CD14-positive monocyte (primary cell): ENCODE data around the gene RNF26. TPM values are rescaled to one million over a fixed set of nuclear protein-coding genes. Genes with fewer than 3 reads are reported as not detected.

ENCODE experiments used
- DNase-seq, 3 donors: peaks; one replicate each; pipeline ENCODE4 v3.0.0-alpha.2; 2011 to 2022
- H2AFZ ChIP-seq: 2 replicates; pipeline ENCODE4 v1.6.0; 2012; ENCODE audit warnings: mild to moderate bottlenecking, low read depth, low read length, inconsistent platforms; ENCODE audit not compliant: insufficient read depth, poor library complexity, severe bottlenecking
- H3K27ac ChIP-seq, 2 donors: 1 replicate in 1 of 2; 2 replicates in 1 of 2; pipeline ENCODE4 v1.5.1; 2012 to 2013; ENCODE audit warnings: low read length in 2 of 2, control low read depth in 1 of 2, inconsistent platforms in 1 of 2, low read depth in 1 of 2, mild to moderate bottlenecking in 1 of 2
- H3K27me3 ChIP-seq, 2 donors: one replicate each; pipeline versions ENCODE4 v1.6.0 to v1.6.1; 2011 to 2013; ENCODE audit warnings: low read length in 2 of 2; ENCODE audit not compliant: control insufficient read depth in 2 of 2, insufficient read depth in 2 of 2
- H3K36me3 ChIP-seq, 2 donors: replicated peaks in 1 of 2; 1 replicate in 1 of 2; 2 replicates in 1 of 2; pipeline versions ENCODE4 v1.5.1 to v1.6.1; 2012 to 2013; ENCODE audit warnings: low read length in 2 of 2, control low read depth in 1 of 2, inconsistent platforms in 1 of 2, mild to moderate bottlenecking in 1 of 2; ENCODE audit not compliant: insufficient read depth in 2 of 2, control insufficient read depth in 1 of 2
- H3K4me1 ChIP-seq, 2 donors: 1 replicate in 1 of 2; 2 replicates in 1 of 2; pipeline versions ENCODE4 v1.5.1 to v1.6.1; 2012 to 2013; ENCODE audit warnings: low read length in 2 of 2, control low read depth in 1 of 2, inconsistent platforms in 1 of 2, mild to moderate bottlenecking in 1 of 2, moderate library complexity in 1 of 2; ENCODE audit not compliant: insufficient read depth in 2 of 2, control insufficient read depth in 1 of 2
- H3K4me2 ChIP-seq: replicated peaks from 2 replicates; pipeline ENCODE3; 2012; ENCODE audit warnings: low read length, moderate library complexity, mild to moderate bottlenecking; ENCODE audit not compliant: poor library complexity, severe bottlenecking; ENCODE audit errors: extremely low read depth
- H3K4me3 ChIP-seq, 3 experiments: fragments of 200-600 bp in 1 of 3; sonication (generic) in 1 of 3; replicated peaks in 1 of 3; 1 replicate in 2 of 3; 2 replicates in 1 of 3; pipeline ENCODE4 v1.5.1; 2011 to 2013; ENCODE audit warnings: low read length in 3 of 3, mild to moderate bottlenecking in 3 of 3, control low read depth in 2 of 3, low read depth in 2 of 3, inconsistent platforms in 1 of 3, moderate library complexity in 1 of 3
- H3K79me2 ChIP-seq: 2 replicates; pipeline ENCODE4 v1.6.0; 2012; ENCODE audit warnings: mild to moderate bottlenecking, control low read depth, inconsistent platforms, low read length, moderate library complexity; ENCODE audit not compliant: insufficient read depth
- H3K9ac ChIP-seq: 2 replicates; pipeline ENCODE4 v1.6.0; 2017; ENCODE audit warnings: low read length, mild to moderate bottlenecking; ENCODE audit not compliant: insufficient read depth, poor library complexity, severe bottlenecking
- H3K9me3 ChIP-seq, 2 donors: replicated peaks in 1 of 2; 1 replicate in 1 of 2; 2 replicates in 1 of 2; pipeline versions ENCODE4 v1.5.1 to v1.6.1; 2012 to 2013; ENCODE audit warnings: low read length in 2 of 2, control low read depth in 1 of 2; ENCODE audit not compliant: control insufficient read depth in 1 of 2, insufficient read depth in 1 of 2
- H4K20me1 ChIP-seq: 2 replicates; pipeline ENCODE4 v1.6.0; 2012; ENCODE audit warnings: mild to moderate bottlenecking, low read length, control low read depth, moderate library complexity; ENCODE audit not compliant: insufficient read depth
- H3K27ac Mint-ChIP-seq, 7 donors: one replicate each; pipeline ENCODE4 v1.8.0; 2020; ENCODE audit warnings: mild to moderate bottlenecking in 7 of 7, mixed read lengths in 7 of 7, moderate library complexity in 6 of 7, inconsistent platforms in 2 of 7
- H3K27me3 Mint-ChIP-seq, 3 donors: one replicate each; pipeline ENCODE4 v1.8.0; 2021 to 2022; ENCODE audit warnings: low read depth in 3 of 3, mild to moderate bottlenecking in 3 of 3, mixed read lengths in 3 of 3, moderate library complexity in 3 of 3, inconsistent platforms in 1 of 3
- H3K36me3 Mint-ChIP-seq, 2 donors: one replicate each; pipeline ENCODE4 v1.8.0; 2020; ENCODE audit warnings: mixed read lengths in 2 of 2, inconsistent platforms in 1 of 2, mild to moderate bottlenecking in 1 of 2
- H3K4me1 Mint-ChIP-seq: one replicate; pipeline ENCODE4 v1.8.0; 2020; ENCODE audit warnings: mild to moderate bottlenecking, mixed read lengths
- H3K4me3 Mint-ChIP-seq, 2 donors: one replicate each; pipeline ENCODE4 v1.8.0; 2020; ENCODE audit warnings: mild to moderate bottlenecking in 2 of 2, mixed read lengths in 2 of 2, moderate library complexity in 1 of 2
- H3K9me3 Mint-ChIP-seq, 7 donors: one replicate each; pipeline ENCODE4 v1.8.0; 2020 to 2022; ENCODE audit warnings: mixed read lengths in 7 of 7, mild to moderate bottlenecking in 6 of 7, moderate library complexity in 6 of 7, inconsistent platforms in 2 of 7
- WGBS: methylation state at CpG from one replicate; pipeline ENCODE4 v1.1.5; 2013; ENCODE audit warnings: missing lambda C conversion rate; ENCODE audit not compliant: insufficient coverage; 5-methylcytosine and 5-hydroxymethylcytosine counted together
- intact Hi-C, 2 donors: fragments of 100-400 bp; cut with micrococcal nuclease; formaldehyde crosslinking; loops; one replicate each; pipeline versions ENCODE4 v1.15.0 to v1.15.1; 2023
- polyA plus RNA-seq, 3 donors: library from polyadenylated mRNA; depleted of rRNA in 1 of 3; unstranded in 2 of 3; stranded (reverse) in 1 of 3; fragments of 300-500 nt in 2 of 3; fragments of >200 nt in 1 of 3; fragmentation: Illumina TruSeq in 2 of 3; gene quantifications; 1 replicate in 2 of 3; 2 replicates in 1 of 3; pipeline ENCODE4 v1.2.3, GENCODE V29; 2012 to 2021
- TF ChIP-seq, protein P1 (sequence below): fragments of 200-600 bp; IDR thresholded peaks from one replicate; pipeline ENCODE4 v1.8.0; 2022; ENCODE audit warnings: antibody characterized with exemption, mild to moderate bottlenecking

The RNF26 gene
- polyA plus RNA-seq, 3 donors, result 6.8 to 27.6 (median 20.5) TPM

DNA sequence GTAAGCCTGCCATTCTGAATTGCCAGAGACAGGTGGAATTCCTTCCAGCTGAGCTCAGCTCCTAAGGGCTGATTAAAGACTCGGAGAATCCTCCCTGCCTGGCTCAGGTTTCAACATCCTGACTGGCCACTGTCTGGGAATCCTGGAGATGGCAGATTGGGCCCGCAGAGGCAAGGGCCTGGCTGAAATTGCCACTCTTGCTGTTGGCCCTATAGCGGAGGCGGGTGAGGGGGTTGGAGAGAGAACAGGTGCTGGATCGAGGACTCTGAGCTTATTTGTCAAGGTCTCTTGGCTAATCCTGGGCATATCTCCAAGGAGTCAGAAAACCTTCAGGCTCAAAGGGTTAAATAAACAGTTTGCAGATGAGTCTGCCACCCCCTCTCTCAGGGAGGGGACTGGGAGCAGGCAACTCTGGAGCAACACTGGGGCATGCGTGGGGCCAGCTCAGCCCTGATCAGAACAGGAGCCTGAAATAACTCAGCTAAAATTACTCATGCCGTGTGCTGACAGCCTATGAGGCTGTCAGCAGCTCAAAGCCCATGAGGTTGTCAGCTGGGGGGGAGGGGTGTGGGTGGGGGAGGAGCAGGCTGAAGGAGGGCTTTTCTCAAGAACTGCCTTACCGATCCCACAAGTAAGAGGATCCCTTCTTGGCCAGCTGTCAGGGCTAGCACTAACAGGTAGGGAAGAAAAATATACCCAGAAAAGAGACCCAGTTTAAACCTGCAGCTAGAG lies 26.9 kb downstream of the RNF26 start:
- no peaks in the 10 kb centered on the region for H3K79me2 ChIP-seq
- H3K4me2 ChIP-seq, result no peak overlapping the region
- peaks cover 28 to 40% of the 10 kb centered on the region in 2 donors for H3K27me3 ChIP-seq
- H3K9ac ChIP-seq, result no peak overlapping the region
- TF ChIP-seq, protein P1, sequence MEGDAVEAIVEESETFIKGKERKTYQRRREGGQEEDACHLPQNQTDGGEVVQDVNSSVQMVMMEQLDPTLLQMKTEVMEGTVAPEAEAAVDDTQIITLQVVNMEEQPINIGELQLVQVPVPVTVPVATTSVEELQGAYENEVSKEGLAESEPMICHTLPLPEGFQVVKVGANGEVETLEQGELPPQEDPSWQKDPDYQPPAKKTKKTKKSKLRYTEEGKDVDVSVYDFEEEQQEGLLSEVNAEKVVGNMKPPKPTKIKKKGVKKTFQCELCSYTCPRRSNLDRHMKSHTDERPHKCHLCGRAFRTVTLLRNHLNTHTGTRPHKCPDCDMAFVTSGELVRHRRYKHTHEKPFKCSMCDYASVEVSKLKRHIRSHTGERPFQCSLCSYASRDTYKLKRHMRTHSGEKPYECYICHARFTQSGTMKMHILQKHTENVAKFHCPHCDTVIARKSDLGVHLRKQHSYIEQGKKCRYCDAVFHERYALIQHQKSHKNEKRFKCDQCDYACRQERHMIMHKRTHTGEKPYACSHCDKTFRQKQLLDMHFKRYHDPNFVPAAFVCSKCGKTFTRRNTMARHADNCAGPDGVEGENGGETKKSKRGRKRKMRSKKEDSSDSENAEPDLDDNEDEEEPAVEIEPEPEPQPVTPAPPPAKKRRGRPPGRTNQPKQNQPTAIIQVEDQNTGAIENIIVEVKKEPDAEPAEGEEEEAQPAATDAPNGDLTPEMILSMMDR, result no peak
- H3K36me3 Mint-ChIP-seq, result peaks cover 3 to 4% of the 10 kb centered on the region in 2 donors
- WGBS, result 97% methylated on average over 3 of the region's 8 CpGs
- H2AFZ ChIP-seq, result no peak overlapping the region
- peak overlapping the region in 1 of 7 donors; percentile 41 for H3K27ac Mint-ChIP-seq
- peaks cover 7 to 20% of the 10 kb centered on the region in 2 donors for H3K4me1 ChIP-seq
- H3K36me3 ChIP-seq, result no peaks in the 10 kb centered on the region
- peaks cover 45 to 63% (median 55%) of the 10 kb centered on the region in 3 donors for H3K27me3 Mint-ChIP-seq
- H3K9me3 Mint-ChIP-seq, result peaks cover 0 to 5% (median 3%) of the 10 kb centered on the region in 7 donors
- peaks cover 18% of the 10 kb centered on the region for H3K4me1 Mint-ChIP-seq
- H3K4me3 Mint-ChIP-seq, result no peak overlapping the region
- intact Hi-C loops, result no loop called here
- H3K4me3 ChIP-seq, result no peak overlapping the region
- H3K27ac ChIP-seq, result no peak overlapping the region
- no peak for DNase-seq
- no peaks in the 10 kb centered on the region for H4K20me1 ChIP-seq
- H3K9me3 ChIP-seq, result no peaks in the 10 kb centered on the region

DNA sequence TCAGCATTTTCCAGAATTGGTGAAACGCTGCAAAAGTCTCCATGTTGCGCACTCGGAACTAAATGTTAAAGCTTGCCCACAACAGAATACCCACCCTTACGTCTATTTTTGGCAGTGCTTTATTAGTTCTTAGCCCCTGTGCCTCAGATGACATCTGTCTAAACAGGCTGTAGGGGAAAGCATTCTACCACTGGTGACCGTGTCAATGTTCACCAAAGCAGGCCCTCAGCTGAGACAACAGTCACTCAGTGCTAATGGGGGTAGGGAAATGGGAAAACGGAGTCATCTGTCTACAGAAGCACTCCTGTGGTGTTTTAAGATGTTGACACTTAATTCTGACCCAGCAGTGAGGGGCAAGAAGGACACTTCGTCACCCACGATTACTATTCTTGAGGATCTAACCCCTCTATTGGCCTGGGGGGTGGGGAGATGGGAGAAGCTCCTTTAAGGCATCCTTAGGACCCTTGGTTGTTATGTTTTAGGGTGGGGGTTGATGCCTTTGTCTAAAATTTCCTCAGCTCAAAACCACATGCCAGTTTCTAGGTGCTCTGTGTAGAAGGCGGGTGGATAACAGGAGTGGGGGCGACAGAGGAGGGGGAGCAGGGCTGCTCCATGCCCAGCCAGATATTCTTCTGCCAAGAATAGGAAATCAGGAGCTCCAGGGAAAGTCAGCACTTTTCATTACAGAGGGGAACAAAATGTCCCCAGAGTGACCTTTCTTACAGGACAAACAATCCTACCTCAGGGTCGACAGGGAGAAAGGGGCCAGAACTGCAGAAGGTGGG lies 27.8 kb downstream of the RNF26 start:
- Histone ChIP-seq H3K79me2 (no peaks in the 10 kb centered on the region), H2AFZ (no peak overlapping the region), H4K20me1 (no peaks in the 10 kb centered on the region), H3K27me3 (peaks cover 28 to 40% of the 10 kb centered on the region in 2 donors), H3K4me3 (no peak overlapping the region), H3K9ac (no peak overlapping the region), H3K4me2 (no peak overlapping the region), H3K36me3 (no peaks in the 10 kb centered on the region), H3K9me3 (no peaks in the 10 kb centered on the region), H3K27ac (no peak overlapping the region), H3K4me1 (peaks cover 7 to 14% of the 10 kb centered on the region in 2 donors)
- Mint-ChIP-seq H3K27ac (peak overlapping the region in 1 of 7 donors; percentile 37), H3K4me1 (peaks cover 13% of the 10 kb centered on the region), H3K27me3 (peaks cover 42 to 61% (median 56%) of the 10 kb centered on the region in 3 donors), H3K36me3 (peaks cover 3 to 4% of the 10 kb centered on the region in 2 donors), H3K9me3 (peaks cover 0 to 5% (median 3%) of the 10 kb centered on the region in 7 donors), H3K4me3 (peak overlapping the region in 1 of 2 donors; percentile 52)
- WGBS, result 100% methylated on average over 6 of the region's 11 CpGs
- no peak for DNase-seq
- intact Hi-C loops, result no loop called here
- TF ChIP-seq, protein P1, result no peak
